ENCODE measurements around the gene FHDC1.

FHDC1 gene

DNA sequence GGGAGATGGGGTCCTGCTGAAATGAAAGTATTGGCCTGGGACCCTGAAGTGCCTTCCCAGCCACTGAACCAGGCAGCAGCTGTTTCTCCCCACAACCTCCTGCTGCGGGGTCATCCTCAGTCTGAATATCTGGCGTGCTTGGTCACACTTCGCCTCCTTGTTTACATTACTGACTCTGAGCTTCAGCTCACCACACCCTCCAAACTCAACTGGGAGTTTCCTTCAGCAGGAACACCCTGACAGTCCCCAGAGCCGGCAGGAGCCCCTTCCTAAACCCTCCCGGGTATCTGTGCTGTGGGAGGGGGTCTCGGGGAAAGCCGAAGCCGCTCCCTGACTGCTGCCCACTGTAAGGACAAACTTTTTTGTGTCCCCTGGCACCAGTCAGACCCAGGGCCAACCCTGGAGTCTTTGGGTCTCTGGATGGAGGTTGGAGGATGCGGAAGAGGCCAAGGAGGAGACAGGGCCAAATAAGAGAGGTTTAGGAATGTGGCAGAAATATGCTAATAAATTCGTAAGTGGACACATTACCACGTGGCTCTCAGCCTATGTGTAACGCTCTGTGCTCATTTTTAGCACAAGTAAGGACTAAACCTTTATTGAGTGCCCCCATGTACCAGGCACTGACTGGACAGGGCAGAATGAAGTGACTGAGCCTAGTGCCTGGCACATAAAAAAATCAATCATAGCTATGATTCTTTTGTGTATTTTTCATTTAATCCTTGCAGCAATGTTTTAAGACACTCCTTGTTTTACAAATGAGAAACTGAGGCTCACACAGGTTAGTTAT, 20.7 kb downstream of the FHDC1 start:
- H3K4me3 ChIP-seq (ENCODE audit: low read depth, low read length) = no peak overlapping the region
- no peak for DNase-seq (ENCODE audit: low read depth)
- TF ChIP-seq, protein P1, sequence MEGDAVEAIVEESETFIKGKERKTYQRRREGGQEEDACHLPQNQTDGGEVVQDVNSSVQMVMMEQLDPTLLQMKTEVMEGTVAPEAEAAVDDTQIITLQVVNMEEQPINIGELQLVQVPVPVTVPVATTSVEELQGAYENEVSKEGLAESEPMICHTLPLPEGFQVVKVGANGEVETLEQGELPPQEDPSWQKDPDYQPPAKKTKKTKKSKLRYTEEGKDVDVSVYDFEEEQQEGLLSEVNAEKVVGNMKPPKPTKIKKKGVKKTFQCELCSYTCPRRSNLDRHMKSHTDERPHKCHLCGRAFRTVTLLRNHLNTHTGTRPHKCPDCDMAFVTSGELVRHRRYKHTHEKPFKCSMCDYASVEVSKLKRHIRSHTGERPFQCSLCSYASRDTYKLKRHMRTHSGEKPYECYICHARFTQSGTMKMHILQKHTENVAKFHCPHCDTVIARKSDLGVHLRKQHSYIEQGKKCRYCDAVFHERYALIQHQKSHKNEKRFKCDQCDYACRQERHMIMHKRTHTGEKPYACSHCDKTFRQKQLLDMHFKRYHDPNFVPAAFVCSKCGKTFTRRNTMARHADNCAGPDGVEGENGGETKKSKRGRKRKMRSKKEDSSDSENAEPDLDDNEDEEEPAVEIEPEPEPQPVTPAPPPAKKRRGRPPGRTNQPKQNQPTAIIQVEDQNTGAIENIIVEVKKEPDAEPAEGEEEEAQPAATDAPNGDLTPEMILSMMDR (IDR thresholded peaks at IDR 0.05; ENCODE audit: low read depth, low read length, missing control alignments) = no peak

DNA sequence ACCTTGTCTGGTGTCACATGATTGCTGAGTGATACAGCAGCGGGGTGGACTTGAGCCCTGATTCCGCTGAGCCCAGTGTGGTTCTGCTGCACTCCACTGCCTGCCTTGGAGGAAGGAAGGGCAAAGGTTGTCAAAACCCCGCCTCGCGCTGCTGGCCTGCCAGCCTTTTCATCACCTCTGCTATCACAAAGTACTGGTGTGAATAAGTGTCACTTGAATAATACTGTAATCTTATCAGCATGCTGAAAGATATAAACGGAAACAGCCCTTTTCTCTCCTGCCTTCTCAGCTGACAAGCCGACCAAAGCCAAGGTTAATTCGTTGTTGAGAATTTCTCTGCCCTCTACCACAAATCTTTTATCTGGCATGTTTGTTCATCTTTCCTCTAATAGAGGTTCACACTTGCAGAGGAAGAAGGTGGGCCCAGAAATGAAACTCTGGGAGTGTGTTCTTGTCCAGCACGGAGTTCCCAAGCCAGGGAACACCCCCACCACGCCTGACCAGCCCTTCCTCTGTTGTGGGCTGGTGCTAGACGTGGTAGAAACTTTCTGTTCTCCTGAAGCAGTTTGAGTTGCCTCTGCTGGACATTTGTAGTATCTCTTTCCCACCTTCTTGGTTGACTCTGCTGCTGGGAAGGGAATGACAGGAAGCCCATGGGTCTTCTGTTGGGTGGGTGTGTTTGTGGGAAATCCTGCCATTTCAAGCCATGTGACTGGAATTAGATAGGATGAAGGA, 21.5 kb downstream of the FHDC1 start:
- no peak for DNase-seq (ENCODE audit: low read depth)
- TF ChIP-seq, protein P1 (IDR thresholded peaks at IDR 0.05; ENCODE audit: low read depth, low read length, missing control alignments) = no peak
- no peak overlapping the region for H3K4me3 ChIP-seq (ENCODE audit: low read depth, low read length)

DNA sequence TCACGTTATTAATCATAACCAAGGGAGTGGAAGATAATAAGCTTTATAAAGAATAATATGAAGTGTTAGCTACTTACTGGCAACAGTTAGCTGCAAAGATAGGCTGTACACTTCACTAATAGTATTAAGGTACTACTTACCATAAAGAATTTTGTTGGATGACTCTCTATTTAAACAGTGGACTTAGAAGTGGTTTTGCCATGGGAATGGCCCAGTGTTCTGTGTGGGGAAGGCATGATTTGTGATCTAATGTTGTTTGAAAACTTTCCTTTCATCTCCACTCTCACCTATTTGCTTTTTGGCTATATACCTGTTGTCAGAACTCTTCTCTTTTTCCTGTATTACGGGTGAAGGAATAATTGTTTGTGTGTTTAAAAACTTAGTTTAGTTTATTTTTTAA, 23.0 kb downstream of the FHDC1 start:
- TF ChIP-seq, protein P1 (IDR thresholded peaks at IDR 0.05; ENCODE audit: low read depth, low read length, missing control alignments) = no peak
- no peak for DNase-seq (ENCODE audit: low read depth)
- H3K4me3 ChIP-seq (ENCODE audit: low read depth, low read length) = no peak overlapping the region

DNA sequence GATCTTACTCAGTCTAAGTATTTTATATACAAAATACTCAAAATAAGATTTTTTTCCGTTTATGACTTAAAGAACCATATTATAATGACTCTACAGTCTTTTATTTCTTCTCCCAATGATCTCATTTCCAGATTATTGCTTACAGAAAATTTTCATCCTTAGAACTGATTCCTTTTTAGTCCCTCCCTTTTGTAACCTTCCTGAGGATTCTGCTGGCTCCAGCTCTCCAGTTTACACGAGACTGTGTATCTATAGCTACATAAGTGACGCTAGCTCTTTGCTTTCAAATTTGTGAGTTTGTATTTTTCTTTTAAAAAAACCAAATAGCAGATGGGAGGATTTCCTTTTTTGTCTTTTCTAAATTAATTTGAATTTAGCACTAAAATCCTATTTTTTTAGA, 24.0 kb downstream of the FHDC1 start:
- H3K4me3 ChIP-seq (ENCODE audit: low read depth, low read length) = no peak overlapping the region
- TF ChIP-seq, protein P1 (IDR thresholded peaks at IDR 0.05; ENCODE audit: low read depth, low read length, missing control alignments) = no peak
- no peak for DNase-seq (ENCODE audit: low read depth)

DNA sequence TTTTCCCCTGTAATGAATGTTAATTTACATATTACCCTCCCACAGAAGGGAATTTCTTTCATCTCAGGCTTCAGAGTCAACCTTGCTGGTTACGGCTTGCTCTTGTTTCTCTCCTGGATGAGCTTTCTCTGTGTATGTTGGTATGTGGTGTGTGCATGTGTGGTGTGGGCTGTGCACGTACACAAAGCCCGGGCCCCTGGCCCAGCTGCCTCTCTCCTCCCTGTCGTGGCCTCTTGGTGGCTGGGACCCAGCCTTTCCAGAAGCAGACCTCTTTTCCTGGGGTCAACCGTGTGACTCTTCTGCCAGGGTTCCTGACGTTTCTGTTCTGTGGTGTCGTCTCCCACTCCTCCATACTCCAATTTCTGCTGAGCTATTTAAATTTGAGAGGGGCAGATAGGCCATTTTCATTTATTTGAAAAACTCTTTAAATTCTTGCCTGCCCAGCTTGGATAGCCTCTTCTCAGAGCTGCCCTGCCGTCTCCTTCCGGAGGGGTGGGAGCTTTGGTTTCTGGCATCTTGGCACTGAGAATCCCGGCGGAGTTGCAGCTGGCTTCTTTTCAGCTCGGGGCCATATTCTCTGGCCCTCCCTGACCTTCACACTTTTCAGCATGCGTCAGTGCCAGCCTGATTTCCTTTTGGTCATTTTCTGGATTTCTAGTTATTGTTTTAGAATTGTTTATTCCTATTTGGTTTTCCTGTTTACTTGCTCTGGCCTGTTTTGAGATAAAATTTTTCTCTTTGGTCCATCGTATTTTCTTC, 25.1 kb downstream of the FHDC1 start:
- DNase-seq (ENCODE audit: low read depth) = no peak

DNA sequence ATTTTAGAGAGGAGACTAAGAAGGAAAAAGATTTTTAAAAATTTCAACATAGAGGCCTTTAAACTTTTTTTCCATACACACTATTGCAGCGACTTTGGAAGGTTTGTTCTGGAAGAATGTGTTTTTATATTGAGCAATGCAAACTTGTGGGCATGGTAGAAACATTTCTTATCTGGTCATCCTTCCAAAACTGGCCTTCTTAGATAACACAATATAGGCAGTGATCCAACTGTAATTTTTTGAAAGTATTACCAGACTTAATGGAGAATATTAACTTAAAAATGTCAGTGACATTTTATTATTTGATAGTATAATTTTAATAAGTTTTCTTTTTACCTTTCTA, 25.6 kb downstream of the FHDC1 start:
- DNase-seq (ENCODE audit: low read depth) = no peak
- TF ChIP-seq, protein P1 (IDR thresholded peaks at IDR 0.05; ENCODE audit: low read depth, low read length, missing control alignments) = no peak
- H3K4me3 ChIP-seq (ENCODE audit: low read depth, low read length) = no peak overlapping the region

More for the DNA sequence above, 25.1 kb downstream of the FHDC1 start:
- no peak overlapping the region for H3K4me3 ChIP-seq (ENCODE audit: low read depth, low read length)
- TF ChIP-seq, protein P1 (IDR thresholded peaks at IDR 0.05; ENCODE audit: low read depth, low read length, missing control alignments) = no peak

Data from GM12864 (cell line).